Activated T-cell treated with anti-CD3 and anti-CD28 coated beads, Interleukin-2, amount 50 U/mL, for 1 hour (primary cell): Measurements from ENCODE around the gene DNM1.
"Not testable (repeated sequence)": the region's sequence is repeated elsewhere in the genome, so short reads cannot be mapped to it uniquely, and the experiment has no call there.

Experiments used
- DNase-seq: peaks from one replicate; pipeline ENCODE4 v3.0.0-alpha.2; 2020

The DNM1 gene

DNA sequence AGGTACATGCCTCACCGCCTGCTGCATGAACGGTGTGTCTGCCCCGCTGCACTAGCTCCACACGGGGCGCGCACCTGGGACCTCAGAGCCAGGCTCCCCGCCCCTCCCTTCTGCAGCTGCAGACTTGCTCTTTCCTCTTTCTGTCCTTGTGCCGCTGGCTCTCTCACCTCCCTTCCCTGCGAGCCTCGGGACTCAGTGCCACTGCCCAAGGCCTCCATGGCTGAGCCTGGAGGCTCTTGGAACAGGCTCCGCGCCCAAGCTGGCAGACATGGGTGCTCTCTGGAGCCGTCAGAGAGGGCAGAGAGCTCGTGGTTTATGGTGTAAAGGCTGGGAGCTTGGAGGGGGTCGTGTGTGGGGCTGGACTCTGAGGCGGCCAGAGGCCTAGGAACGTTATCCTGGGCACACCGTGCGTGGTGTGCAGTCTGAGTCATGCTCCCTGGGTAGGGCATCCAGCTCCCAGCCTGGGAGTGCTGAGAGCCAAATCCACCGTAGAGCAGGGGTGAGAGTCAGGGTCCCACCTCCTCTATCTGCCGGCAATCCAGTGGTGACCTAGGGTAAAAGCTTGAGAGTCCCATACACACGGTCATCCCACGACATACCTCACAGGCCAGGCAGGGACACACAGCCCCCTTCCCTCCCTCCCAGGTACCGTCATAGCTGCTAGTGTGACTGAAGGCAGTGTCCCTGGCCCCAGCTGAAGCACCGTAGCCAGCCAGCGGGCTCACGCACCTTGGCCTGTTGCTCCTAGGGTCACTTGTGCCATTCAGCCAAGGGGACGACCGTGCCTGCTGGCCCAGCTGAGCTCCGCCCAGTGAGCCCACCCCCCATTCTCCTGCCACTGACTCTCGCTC, 50.2 kb downstream of the DNM1 start:
- DNase-seq: no peak

DNA sequence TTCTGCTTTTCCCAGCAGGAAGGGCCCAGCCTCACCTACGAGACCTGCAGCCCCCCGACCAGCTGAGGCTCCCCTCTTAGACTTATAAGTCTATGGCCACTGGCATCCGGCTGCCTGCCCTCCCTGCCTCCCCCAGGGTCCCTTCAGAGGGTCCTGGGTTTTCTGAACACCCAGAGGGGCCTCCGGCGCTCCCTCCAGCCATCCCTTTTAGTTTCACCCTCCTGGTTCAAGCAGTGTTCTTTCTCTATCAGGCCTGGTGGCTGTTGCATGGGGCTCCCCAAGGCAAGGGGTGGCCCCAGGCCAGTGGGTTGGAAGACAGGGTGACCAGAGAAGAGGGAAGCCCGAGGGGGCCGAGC, 50.8 kb downstream of the DNM1 start:
- DNase-seq: no peak

DNA sequence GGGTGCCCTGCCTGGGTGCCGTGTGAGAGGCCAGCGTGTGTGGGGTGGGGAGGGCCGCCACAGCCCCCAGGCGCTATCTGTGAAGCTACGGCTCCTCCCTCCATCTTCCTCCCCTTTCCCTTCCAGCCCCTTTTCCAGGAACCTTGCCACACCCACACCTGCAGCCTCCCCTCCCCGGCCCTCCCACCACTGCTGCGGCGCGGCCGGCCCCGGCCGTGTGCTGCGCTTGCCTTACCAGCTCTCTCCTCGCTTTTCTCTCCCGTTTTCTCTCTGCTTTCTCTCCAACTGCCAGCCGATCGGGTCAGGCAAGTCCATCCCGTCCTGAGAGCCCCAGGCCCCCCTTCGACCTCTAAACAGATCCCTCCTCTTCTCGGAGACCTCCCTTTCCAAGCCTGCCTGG, 51.2 kb downstream of the DNM1 start:
- no peak for DNase-seq

DNA sequence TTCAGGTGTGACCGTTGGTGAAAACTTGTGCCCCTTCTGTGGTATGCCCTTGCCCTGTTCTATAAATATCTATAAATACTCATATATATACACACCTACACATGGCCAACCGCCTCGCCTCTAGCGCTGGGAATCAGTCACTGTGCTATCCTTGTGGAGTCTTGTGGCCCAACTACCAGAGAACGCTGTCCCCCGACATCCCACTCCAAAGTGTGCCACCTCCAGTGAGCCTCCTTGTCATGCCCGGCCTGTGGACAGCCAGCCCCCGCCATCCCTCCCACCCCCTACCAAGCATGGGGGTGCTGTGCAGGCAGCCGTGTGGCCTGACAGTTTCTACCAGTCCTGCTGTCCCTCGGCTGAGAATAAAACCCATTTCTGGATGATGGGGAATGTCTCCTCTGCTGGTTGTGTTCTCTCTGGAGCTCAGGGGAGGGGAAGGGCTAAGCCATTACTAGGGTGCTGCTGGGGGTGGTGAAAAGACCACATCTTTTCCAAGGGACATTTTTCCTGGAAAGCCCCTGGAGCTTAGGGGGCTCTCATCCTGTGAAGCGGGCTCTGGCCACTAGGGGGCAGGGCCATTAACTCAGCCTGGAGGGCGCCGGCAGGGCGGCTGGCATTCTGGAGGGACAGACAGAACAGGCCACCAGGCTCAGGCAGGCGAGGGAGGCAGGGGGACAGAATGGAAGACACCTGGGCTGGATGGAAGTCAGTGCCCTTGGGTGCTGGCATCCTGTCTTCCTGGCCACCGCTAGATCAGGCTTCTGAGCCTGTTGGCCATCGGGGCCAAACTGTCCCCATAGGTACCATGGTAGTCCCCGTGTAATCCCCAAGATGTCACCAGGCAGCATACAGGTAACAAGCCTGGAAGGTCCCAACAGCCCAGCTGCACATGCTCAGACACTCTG, 51.9 kb downstream of the DNM1 start:
- peak; percentile 62 for DNase-seq

DNA sequence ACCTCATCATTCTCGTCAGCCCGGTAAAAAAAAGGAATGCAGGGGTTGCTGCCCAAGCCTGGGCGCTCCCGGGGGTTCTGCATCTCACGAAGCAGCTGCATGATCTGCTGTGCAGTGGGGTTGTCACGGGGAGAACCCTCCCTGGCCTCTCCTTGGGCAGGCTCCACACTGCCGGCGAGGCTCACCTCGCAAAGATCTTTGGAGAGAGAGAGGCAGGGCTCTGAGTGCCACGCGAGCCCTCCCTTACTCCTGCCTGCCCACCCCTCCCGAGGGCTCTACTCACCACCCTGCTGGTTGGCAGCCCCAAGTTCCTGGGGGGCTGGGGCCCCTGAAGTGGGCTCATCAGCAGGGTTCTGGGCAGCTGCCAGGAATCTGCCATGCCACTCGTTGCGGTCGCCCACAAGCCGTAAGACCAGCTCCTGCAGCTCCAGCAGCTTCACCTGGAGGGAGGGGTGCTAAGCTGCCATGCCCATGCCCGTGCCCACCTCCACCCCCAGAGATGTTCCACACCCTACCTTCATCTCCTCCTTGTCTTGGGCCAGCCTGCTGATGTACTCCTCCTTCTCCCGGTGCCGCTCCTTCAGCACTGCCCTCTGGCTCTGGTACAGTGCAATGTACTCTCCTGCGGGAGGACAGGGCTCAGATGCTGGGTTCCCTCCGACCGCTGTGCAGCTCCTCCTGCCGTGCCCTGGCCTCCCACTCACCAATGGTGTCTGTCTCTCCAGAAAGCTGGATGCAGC, 54.1 kb downstream of the DNM1 start:
- no peak for DNase-seq

- no peak for DNase-seq
Measured at GRCh38 chr9:128257907-128258306, 54.7 kb downstream of the DNM1 start.

DNA sequence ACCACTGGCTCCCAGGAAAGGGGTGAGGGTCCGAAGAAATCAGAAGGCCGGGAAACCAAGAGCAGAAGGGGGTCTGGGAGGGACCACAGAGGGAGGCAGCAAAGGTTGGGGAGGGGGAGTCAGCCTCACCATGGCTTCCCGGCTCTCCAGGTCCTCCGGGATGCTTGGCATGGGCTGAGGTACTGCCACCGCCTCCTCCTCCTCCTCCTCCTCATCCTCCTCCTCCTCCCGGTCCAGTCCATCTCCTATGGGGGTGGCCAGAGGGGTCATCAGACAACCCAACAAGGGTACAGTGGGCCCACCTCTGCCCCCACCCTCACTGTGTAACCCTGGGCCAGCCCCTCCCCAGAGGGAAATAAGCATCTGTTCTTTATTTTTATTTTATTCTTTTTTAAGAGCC, 55.1 kb downstream of the DNM1 start:
- no peak for DNase-seq

DNA sequence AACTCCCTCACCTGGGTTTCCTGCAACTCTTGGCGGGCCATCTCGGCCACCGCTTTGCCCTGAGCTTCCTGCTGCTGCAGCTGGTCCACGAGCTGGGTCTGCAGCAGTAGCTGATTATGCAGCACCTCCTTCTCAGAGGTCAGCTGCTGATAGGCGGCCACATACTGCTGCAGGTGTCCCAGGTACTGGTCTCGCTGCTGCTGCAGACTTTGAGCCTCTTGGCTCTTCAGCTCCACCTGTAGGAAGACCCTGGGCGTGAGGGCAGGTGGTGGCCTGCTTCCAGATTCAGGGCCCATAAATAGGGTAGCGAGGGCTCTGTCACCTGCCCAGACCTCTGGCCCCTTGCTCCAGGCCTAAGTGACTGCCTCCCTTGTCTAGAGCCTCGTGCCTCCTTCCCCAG, 56.0 kb downstream of the DNM1 start:
- DNase-seq: no peak

DNA sequence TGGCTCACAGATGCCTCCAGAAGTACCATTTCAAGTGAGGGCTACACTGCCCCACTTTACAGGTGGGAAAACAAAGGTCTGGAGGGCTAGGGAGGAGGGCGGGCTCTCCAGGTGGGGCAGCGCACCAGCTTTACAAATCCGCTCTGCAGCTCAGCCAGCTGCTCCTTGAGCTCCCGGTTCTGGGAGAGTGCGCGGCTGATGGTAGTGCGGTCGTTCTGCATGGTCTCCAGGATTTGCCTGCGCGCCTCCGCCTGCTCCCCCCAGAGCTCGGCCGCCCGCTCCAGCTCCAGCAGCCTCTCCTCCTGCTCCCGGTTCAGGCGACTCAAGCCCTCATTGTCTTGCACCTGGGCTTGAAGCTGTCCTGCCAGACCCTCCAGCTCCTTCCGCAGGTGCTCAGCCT, 57.2 kb downstream of the DNM1 start:
- DNase-seq: no peak

GRCh38 chr9:128262687-128263086, 59.5 kb downstream of the DNM1 start:
- no peak for DNase-seq

DNA sequence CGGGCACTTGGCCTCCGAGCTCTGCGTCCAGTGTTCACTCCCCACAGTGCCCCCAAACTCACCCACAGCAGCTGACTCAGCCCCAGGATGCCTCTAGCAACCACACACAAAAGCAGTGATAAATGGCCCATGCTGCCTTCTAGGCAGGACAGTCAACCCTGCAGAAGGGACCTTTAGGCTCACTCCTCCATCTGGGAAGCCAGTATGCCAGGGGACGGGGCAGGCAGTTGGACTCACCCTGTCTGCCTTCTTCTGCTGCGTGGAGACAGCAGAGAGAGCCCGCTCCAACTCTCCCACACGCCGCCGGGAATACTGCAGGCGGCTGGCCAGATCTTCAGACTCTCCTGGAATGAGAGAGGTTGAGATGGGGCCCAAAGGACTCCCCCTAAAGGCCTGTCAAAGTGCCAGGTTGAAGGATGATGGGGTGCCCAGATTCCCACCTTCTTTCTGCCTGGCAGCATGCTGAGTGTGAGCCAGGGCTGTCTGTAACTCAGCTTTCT, 62.2 kb downstream of the DNM1 start:
- DNase-seq: no peak

GRCh38 chr9:128266868-128267590, 63.9 kb downstream of the DNM1 start:
- DNase-seq: no peak

GRCh38 chr9:128271112-128271511, 67.9 kb downstream of the DNM1 start:
- DNase-seq: no peak

DNA sequence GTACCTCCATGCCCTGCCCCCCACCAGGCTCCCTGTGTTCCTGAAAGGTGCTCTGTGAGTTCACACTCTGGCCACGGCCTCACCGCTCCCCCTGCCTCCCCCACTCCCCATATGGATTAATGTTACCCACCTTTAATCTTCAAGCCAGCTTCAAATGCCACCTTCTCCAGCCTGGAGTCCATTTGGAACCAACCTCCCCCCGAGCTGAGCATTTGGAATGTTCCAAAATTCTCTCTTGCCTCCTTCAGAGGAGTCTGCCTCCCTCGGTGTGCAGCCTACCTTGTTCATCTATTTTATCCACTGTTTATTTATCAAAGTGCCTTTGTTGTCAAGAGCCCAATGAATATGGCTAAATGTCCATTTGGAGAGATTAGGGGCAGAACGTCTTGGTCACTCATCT, 68.3 kb downstream of the DNM1 start:
- DNase-seq: no peak

GRCh38 chr9:128274245-128274644, 71.1 kb downstream of the DNM1 start:
- no peak for DNase-seq

DNA sequence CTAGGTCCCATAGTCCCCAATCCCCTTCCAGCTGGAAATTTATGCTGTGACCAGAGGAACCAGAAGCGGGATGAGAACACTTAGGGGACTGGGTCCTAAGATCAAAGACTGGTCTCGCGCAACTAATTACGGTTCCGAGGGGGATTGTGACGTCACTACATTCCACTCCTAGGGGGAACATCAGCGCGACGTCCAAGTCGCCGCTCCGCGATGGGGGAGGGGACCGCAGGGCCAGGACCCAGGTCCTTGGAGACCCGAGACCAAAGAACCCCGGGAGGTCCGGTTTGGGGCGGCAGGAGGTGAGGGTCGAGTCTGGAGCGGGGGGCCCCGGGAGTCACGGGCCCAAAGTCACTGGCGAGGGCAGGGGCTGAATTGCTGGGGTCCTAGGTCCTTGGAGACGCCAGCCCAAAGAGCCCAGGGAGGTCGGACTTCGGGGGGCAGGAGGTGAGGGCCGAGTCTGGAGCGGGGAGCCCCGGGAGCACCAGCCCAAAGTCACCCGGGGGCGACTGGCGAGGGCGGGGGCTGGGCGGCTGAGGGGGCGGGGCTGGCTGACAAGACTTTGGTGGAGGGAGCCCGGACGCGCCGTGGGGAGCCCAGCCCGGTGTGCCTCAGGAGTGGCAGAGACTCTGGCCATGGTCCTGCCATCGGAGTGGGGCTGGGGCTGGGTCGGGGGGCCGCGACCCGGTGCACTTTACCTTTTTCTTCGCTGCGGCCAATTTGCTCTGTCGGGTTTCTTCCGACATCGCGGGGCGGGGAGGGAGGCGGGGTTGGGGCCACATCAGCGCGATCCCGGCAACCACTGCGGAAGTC, 72.2 kb downstream of the DNM1 start, which contains the start of gene GOLGA2:
Gene GOLGA2 (minus strand): TSS at position 810 of the 810 bp plus-strand sequence. CDS start 31 bp downstream, at position 779.
- DNase-seq: no peak

DNA sequence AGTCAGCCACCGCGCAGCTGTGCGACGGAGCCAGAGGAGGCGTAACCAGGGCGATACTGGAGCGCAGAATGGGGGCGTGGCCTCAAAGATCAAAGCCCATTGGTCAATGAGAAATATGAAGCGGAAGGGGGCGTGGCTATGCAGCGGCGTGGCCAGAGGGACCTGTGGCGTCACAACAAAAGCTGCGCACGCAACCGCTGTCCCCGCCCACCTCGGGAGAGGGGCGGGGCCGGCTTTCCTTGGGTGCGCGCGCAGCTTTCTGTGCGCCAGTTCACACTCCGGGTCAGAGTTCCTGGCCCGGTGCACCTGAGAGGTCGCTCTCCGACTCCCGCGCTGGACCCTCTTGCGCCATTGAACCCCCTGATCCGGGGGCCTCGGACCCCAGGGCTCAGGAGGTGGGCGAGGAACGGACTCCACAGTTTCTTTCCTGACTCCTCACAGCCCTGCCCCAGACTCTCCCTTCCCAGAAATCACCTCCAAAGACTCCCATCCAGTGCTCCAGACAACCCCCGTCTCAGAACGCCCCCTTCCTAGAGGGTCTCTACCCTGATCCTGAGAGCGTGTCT, 72.9 kb downstream of the DNM1 start, which contains the start of gene SWI5:
Gene SWI5 (plus strand): TSS at position 269 of the 566 bp plus-strand sequence.
- DNase-seq: peak; percentile 99

GRCh38 chr9:128276574-128277270, 73.5 kb downstream of the DNM1 start:
- no peak for DNase-seq

- not testable (repeated sequence) for DNase-seq
Measured at GRCh38 chr9:128279088-128280073, 76.2 kb downstream of the DNM1 start.
